IPS DF 6.9 (cell line): ENCODE results near the gene AIFM1.

Experiments
- DNase-seq: peaks from one replicate; pipeline ENCODE4 v3.0.0-alpha.2; 2013; ENCODE audit warnings: low read depth, low spot score
- H3K27ac ChIP-seq: one replicate; pipeline ENCODE4 v1.5.1; 2013; ENCODE audit warnings: low read length, control low read depth
- H3K27me3 ChIP-seq: 2 replicates; pipeline ENCODE4 v1.6.1; 2013; ENCODE audit warnings: mild to moderate bottlenecking, low read length; ENCODE audit not compliant: control insufficient read depth, insufficient read depth
- H3K36me3 ChIP-seq: 2 replicates; pipeline ENCODE4 v1.6.1; 2013; ENCODE audit warnings: low read length; ENCODE audit not compliant: control insufficient read depth, insufficient read depth
- H3K4me1 ChIP-seq: 2 replicates; pipeline ENCODE4 v1.6.1; 2013; ENCODE audit warnings: low read length; ENCODE audit not compliant: control insufficient read depth, insufficient read depth
- H3K4me3 ChIP-seq: 2 replicates; pipeline ENCODE4 v1.5.1; 2013; ENCODE audit warnings: mild to moderate bottlenecking, low read length
- H3K9me3 ChIP-seq: 2 replicates; pipeline ENCODE4 v1.6.1; 2013; ENCODE audit warnings: low read length, inconsistent platforms; ENCODE audit not compliant: control insufficient read depth, insufficient read depth
- WGBS: extraction: QIAGEN DNeasy Blood & Tissue Kit; methylation state at CpG from one replicate; pipeline ENCODE4 v1.1.7; 2013; ENCODE audit warnings: mixed read lengths, missing lambda C conversion rate; ENCODE audit not compliant: insufficient read length, insufficient coverage; 5-methylcytosine and 5-hydroxymethylcytosine counted together

AIFM1 gene

DNA sequence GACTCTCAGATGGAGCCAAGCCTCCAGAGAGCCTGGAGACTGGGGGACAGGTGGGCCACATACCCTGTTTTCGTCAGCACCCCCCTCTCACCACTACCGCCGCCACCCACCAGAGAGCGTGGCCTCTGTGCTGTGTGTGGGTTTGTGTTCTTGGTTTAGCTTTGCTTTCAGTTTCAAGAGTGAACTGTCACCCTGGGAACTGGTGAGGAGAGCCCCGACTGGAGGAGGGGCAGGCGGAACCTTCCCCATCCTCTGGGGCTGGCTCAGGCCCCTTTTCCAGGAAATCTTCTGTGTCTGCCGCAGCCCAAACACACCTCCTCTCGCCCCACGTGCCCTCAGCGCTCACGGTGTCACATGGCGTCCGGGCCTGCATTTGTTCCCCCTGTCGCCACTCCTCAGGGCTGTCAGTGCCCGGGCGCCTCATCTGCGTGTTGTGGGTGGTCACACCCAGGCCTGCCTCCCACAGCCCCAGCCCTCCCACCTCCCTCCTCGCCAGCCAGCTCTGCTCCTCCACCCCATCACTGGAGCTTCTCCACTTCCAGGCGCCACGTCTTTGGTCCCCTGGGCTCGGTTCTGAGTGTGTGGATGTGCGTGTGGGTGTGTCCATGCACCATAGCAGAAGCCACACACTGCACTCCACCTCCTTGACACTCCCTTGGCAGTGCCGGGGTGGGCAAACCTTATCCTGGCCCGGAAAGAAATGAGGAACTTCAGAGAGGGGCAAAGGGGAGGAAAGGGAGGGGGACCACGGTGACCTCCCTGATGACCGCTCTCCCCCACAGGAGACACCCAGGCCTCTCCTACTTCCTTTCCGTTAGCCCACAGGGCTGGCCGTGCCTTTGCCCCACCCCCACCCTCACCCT, 83.2 kb downstream of the AIFM1 start:
- no peaks in the 10 kb centered on the region for H3K9me3 ChIP-seq
- peaks cover 9% of the 10 kb centered on the region for H3K4me1 ChIP-seq
- no peak for DNase-seq
- H3K27ac ChIP-seq = no peak overlapping the region
- H3K4me3 ChIP-seq = no peak overlapping the region
- H3K36me3 ChIP-seq = no peaks in the 10 kb centered on the region
- WGBS = no CpG with 5 or more reads among the region's 28 CpGs
- H3K27me3 ChIP-seq = no peaks in the 10 kb centered on the region

GRCh38 chrX:130081421-130082045, 84.1 kb downstream of the AIFM1 start:
- H3K27me3 ChIP-seq = no peaks in the 10 kb centered on the region
- H3K4me1 ChIP-seq = peaks cover 9% of the 10 kb centered on the region
- no peaks in the 10 kb centered on the region for H3K9me3 ChIP-seq
- H3K4me3 ChIP-seq = no peak overlapping the region
- no peaks in the 10 kb centered on the region for H3K36me3 ChIP-seq
- H3K27ac ChIP-seq = no peak overlapping the region
- WGBS = no CpG with 5 or more reads among the region's 12 CpGs
- DNase-seq = no peak

GRCh38 chrX:130080791-130081367, 84.8 kb downstream of the AIFM1 start:
- Histone ChIP-seq H3K36me3 (no peaks in the 10 kb centered on the region), H3K9me3 (no peaks in the 10 kb centered on the region), H3K4me3 (no peak overlapping the region), H3K27me3 (no peaks in the 10 kb centered on the region), H3K27ac (no peak overlapping the region), H3K4me1 (peaks cover 9% of the 10 kb centered on the region)
- no CpG with 5 or more reads among the region's 7 CpGs for WGBS
- DNase-seq = no peak

GRCh38 chrX:130079824-130080406, 85.7 kb downstream of the AIFM1 start:
- no CpG with 5 or more reads among the region's 9 CpGs for WGBS
- no peak overlapping the region for H3K4me3 ChIP-seq
- peaks cover 6% of the 10 kb centered on the region for H3K4me1 ChIP-seq
- no peak overlapping the region for H3K27ac ChIP-seq
- no peaks in the 10 kb centered on the region for H3K9me3 ChIP-seq
- no peaks in the 10 kb centered on the region for H3K36me3 ChIP-seq
- no peaks in the 10 kb centered on the region for H3K27me3 ChIP-seq
- no peak for DNase-seq
